B cell (primary cell): ENCODE data around the gene PRKD2. TPM values are rescaled to one million over a fixed set of nuclear protein-coding genes. Genes with fewer than 3 reads are reported as not detected.

Source experiments
- ATAC-seq: fragments of 200-7000 bp; cut with Tn5 transposase; one replicate; pipeline ENCODE4 v1.10.0; 2021; ENCODE audit warnings: low read depth, mild to moderate bottlenecking, moderate number of reproducible peaks, moderate library complexity
- CTCF ChIA-PET: fragments of 350-600 bp; sonication (Branson Sonifier 250); formaldehyde crosslinking; loops from one replicate; lab custom pipeline; 2021; ENCODE audit warnings: antibody characterized with exemption, inconsistent platforms; lab: Charles Lee
- POLR2A ChIA-PET: fragments of 350-600 bp; sonication (Branson Sonifier 250); formaldehyde crosslinking; loops from one replicate; lab custom pipeline; 2021; ENCODE audit warnings: antibody characterized with exemption; lab: Charles Lee
- DNase-seq: peaks from one replicate; pipeline ENCODE4 v3.0.0; 2013
- H2AFZ ChIP-seq: 2 replicates; pipeline ENCODE4 v1.6.1; 2012; ENCODE audit warnings: mild to moderate bottlenecking, low read depth, low read length; ENCODE audit not compliant: insufficient read depth, poor library complexity, severe bottlenecking
- H3K27ac ChIP-seq, 2 donors: 1 replicate in 1 of 2; 2 replicates in 1 of 2; pipeline ENCODE4 v1.5.1; 2012 to 2013; ENCODE audit warnings: low read length in 2 of 2, mild to moderate bottlenecking in 2 of 2, moderate library complexity in 1 of 2
- H3K27me3 ChIP-seq, 4 experiments: fragments of 200-600 bp in 1 of 4; sonication (generic) in 1 of 4; replicated peaks in 1 of 4; 1 replicate in 2 of 4; 2 replicates in 2 of 4; pipeline versions ENCODE4 v1.6.1 to v1.7.0; 2013 to 2016; ENCODE audit warnings: low read length in 3 of 4, mild to moderate bottlenecking in 2 of 4, mixed read lengths in 1 of 4, moderate library complexity in 1 of 4; ENCODE audit not compliant: insufficient read depth in 4 of 4, control insufficient read depth in 3 of 4; ENCODE audit errors: control extremely low read depth in 1 of 4
- H3K36me3 ChIP-seq, 2 experiments: replicated peaks in 1 of 2; 1 replicate in 1 of 2; 2 replicates in 1 of 2; pipeline versions ENCODE4 v1.6.1 to v1.7.1; 2013; ENCODE audit warnings: low read length in 1 of 2; ENCODE audit not compliant: insufficient read depth in 2 of 2, control insufficient read depth in 1 of 2; ENCODE audit errors: control extremely low read depth in 1 of 2, extremely low read depth in 1 of 2
- H3K4me1 ChIP-seq, 2 donors: fragments of 200-600 bp in 1 of 2; sonication (generic) in 1 of 2; 1 replicate in 1 of 2; 2 replicates in 1 of 2; pipeline versions ENCODE4 v1.5.1 to v1.6.1; 2013 to 2017; ENCODE audit warnings: low read length in 2 of 2; ENCODE audit not compliant: control insufficient read depth in 2 of 2, insufficient read depth in 2 of 2
- H3K4me2 ChIP-seq: replicated peaks from 2 replicates; pipeline ENCODE3; 2012; ENCODE audit warnings: mild to moderate bottlenecking, low read depth, low read length; ENCODE audit not compliant: poor library complexity, severe bottlenecking
- H3K4me3 ChIP-seq, 5 experiments: fragments of 200-600 bp in 1 of 5; sonication (generic) in 1 of 5; 1 replicate in 3 of 5; 2 replicates in 2 of 5; pipeline versions ENCODE4 v1.5.1 to v1.7.0; 2011 to 2016; ENCODE audit warnings: low read length in 4 of 5, mild to moderate bottlenecking in 4 of 5, low read depth in 2 of 5, control low read depth in 1 of 5, moderate library complexity in 1 of 5; ENCODE audit not compliant: insufficient read depth in 1 of 5; ENCODE audit errors: control extremely low read depth in 1 of 5, extremely low read depth in 1 of 5
- H3K79me2 ChIP-seq: fragments of 200-600 bp; sonication (generic); one replicate; pipeline ENCODE4 v1.6.0; 2016; ENCODE audit warnings: low read length; ENCODE audit not compliant: control insufficient read depth, insufficient read depth
- H3K9ac ChIP-seq: fragments of 200-600 bp; sonication (generic); 2 replicates; pipeline ENCODE4 v1.6.1; 2017; ENCODE audit warnings: mild to moderate bottlenecking, low read length, moderate library complexity
- H3K9me3 ChIP-seq, 3 donors: one replicate each; pipeline versions ENCODE4 v1.6.1 to v1.7.1; 2013; ENCODE audit warnings: low read length in 2 of 3; ENCODE audit not compliant: control insufficient read depth in 2 of 3, insufficient read depth in 1 of 3; ENCODE audit errors: control extremely low read depth in 1 of 3
- H4K20me1 ChIP-seq: 2 replicates; pipeline ENCODE4 v1.6.0; 2012; ENCODE audit warnings: mild to moderate bottlenecking, low read length; ENCODE audit not compliant: insufficient read depth, control insufficient read depth, poor library complexity, severe bottlenecking
- H3K27ac Mint-ChIP-seq: one replicate; pipeline ENCODE4 v1.8.0; 2021; ENCODE audit warnings: mixed read lengths
- H3K27me3 Mint-ChIP-seq: one replicate; pipeline ENCODE4 v1.8.0; 2021; ENCODE audit warnings: mixed read lengths
- H3K4me1 Mint-ChIP-seq: one replicate; pipeline ENCODE4 v1.8.0; 2021; ENCODE audit warnings: mixed read lengths
- H3K4me3 Mint-ChIP-seq: one replicate; pipeline ENCODE4 v1.8.0; 2021; ENCODE audit warnings: mixed read lengths
- H3K9me3 Mint-ChIP-seq: one replicate; pipeline ENCODE4 v1.8.0; 2022; ENCODE audit warnings: mixed read lengths; ENCODE audit not compliant: insufficient read depth
- CTCF ChIP-seq: fragments of 200-600 bp; IDR thresholded peaks from one replicate; pipeline ENCODE4 v1.8.0; 2022; ENCODE audit warnings: antibody characterized with exemption, mild to moderate bottlenecking
- EZH2 ChIP-seq: IDR thresholded peaks from 2 replicates; pipeline ENCODE4 v1.6.1; 2012; ENCODE audit warnings: borderline replicate concordance, low read depth, mild to moderate bottlenecking, moderate library complexity, low read length; ENCODE audit not compliant: insufficient read depth, poor library complexity, severe bottlenecking
- WGBS: methylation state at CpG from one replicate; pipeline ENCODE4 v1.1.5; 2013; ENCODE audit warnings: missing lambda C conversion rate; ENCODE audit not compliant: insufficient coverage; 5-methylcytosine and 5-hydroxymethylcytosine counted together
- intact Hi-C: fragments of 100-400 bp; cut with micrococcal nuclease; formaldehyde crosslinking; loops from one replicate; pipeline ENCODE4 v1.10.0; 2022
- polyA plus RNA-seq: library from polyadenylated mRNA; depleted of rRNA; stranded (reverse); fragments of >200 nt; gene quantifications from 2 replicates; pipeline ENCODE4 v1.2.3, GENCODE V29; 2012
- total RNA-seq, 2 donors: library from RNA; stranded (reverse); fragments of 120-200 nt in 1 of 2; gene quantifications; 1 replicate in 1 of 2; 2 replicates in 1 of 2; pipeline versions ENCODE4 v1.2.3 to v1.2.4, GENCODE V29; 2013 to 2022

Gene PRKD2
- total and polyA plus RNA-seq, 2 donors (not counting 1 experiment from before 2014, with no cell fraction given) = 192 to 208 TPM

GRCh38 chr19:46732172-46732938 is 15.4 kb upstream of the PRKD2 start:
- no peak for ATAC-seq
- H3K4me1 Mint-ChIP-seq = peaks cover 25% of the 10 kb centered on the region
- Histone ChIP-seq H3K4me2 (no peak overlapping the region), H3K9me3 (no peaks in the 10 kb centered on the region), H3K4me3 (no peak overlapping the region), H3K36me3 (peaks cover 1 to 79% of the 10 kb centered on the region in 2 experiments), H3K27ac (no peak overlapping the region), H3K9ac (no peak overlapping the region), H3K27me3 (no peaks in the 10 kb centered on the region), H2AFZ (no peak overlapping the region), H3K4me1 (peaks cover 10% of the 10 kb centered on the region in 2 donors), H4K20me1 (peaks cover 63% of the 10 kb centered on the region), H3K79me2 (peaks cover 49% of the 10 kb centered on the region)
- no peaks in the 10 kb centered on the region for H3K27me3 Mint-ChIP-seq
- no peaks in the 10 kb centered on the region for H3K9me3 Mint-ChIP-seq
- TF ChIP-seq CTCF (no peak), EZH2 (no peak)
- ChIA-PET POLR2A (no interaction called here), CTCF (interaction anchor here (0.5 to 14.9 kb wide), 6 partner anchors 21 to 212 kb away, joined by 3 to 353 read pairs (median 3); no protein-coding TSS in a partner anchor)
- DNase-seq = no peak
- no peak overlapping the region for H3K4me3 Mint-ChIP-seq
- H3K27ac Mint-ChIP-seq = no peak overlapping the region
- 93% methylated on average over 28 of the region's 28 CpGs for WGBS
- intact Hi-C loops = no loop called here

- Histone ChIP-seq H3K4me3 (no peak overlapping the region), H4K20me1 (peaks cover 63% of the 10 kb centered on the region), H3K27ac (no peak overlapping the region), H3K4me2 (no peak overlapping the region), H3K27me3 (no peaks in the 10 kb centered on the region), H3K36me3 (peaks cover 1 to 79% of the 10 kb centered on the region in 2 experiments), H3K4me1 (peaks cover 10% of the 10 kb centered on the region in 2 donors), H3K9ac (no peak overlapping the region), H3K79me2 (peaks cover 50% of the 10 kb centered on the region), H3K9me3 (no peaks in the 10 kb centered on the region), H2AFZ (no peak overlapping the region)
- ChIA-PET CTCF (interaction anchor here (0.9 to 14.9 kb wide), 7 partner anchors 12 to 203 kb away, joined by 3 to 353 read pairs (median 6); partner anchors contain the start of gene DACT3), POLR2A (interaction anchor here (0.6 to 4.0 kb wide), 2 partner anchors 13 to 147 kb away, joined by 8 to 12 read pairs; no protein-coding TSS in a partner anchor)
- ATAC-seq (no peak), DNase-seq (no peak)
- H3K4me3 Mint-ChIP-seq = no peak overlapping the region
- intact Hi-C loops = no loop called here
- H3K9me3 Mint-ChIP-seq = no peaks in the 10 kb centered on the region
- H3K4me1 Mint-ChIP-seq = peaks cover 26% of the 10 kb centered on the region
- 54% methylated on average over 14 of the region's 14 CpGs for WGBS
- peak overlapping the region; percentile 27 for H3K27ac Mint-ChIP-seq
- TF ChIP-seq EZH2 (no peak), CTCF (no peak)
- H3K27me3 Mint-ChIP-seq = no peaks in the 10 kb centered on the region
Observed at GRCh38 chr19:46731584-46731983, 14.7 kb upstream of the PRKD2 start.
